ENCODE measurements around the gene ZNF333. TPM values are rescaled to one million over a fixed set of nuclear protein-coding genes. Genes with fewer than 3 reads are reported as not detected.
A peak's percentile ranks its signal among the peaks of the same experiment; 100 is the strongest.
"Not testable (repeated sequence)": the region's sequence is repeated elsewhere in the genome, so short reads cannot be mapped to it uniquely, and the experiment has no call there.

The ZNF333 gene
- total and polyA plus RNA-seq, 4 donors = 10.7 to 28.1 (median 16.6) TPM

DNA sequence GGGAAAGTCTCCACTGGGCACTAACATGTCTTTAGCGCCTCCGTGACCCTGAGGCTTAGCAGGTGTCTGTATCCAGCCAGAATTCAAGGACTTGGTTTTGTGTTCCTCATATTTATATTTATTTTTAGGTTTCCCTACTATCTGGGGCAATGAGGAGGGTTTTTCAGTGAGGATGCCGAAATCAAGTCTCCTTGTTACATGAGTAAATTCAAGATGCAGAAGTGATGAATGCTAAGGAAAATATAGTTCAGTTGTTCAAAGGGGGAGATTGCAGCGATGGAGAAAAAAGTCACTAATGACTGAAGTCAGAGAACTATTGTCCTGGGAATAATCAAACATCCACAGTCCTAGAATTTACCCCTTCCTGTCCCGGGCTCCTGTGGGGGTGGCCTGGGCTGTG lies 89.3 kb downstream of the ZNF333 start:
- 54 to 71% methylated on average over 5 of the region's 5 CpGs for WGBS, 2 donors
- no peak overlapping the region for H3K9ac ChIP-seq (ENCODE audit: insufficient read depth in 1 of 2, low read length in 2 of 2)
- H3K4me1 ChIP-seq (ENCODE audit: control insufficient read depth in 5 of 5, insufficient read depth in 5 of 5, low read length in 5 of 5) = peaks cover 0 to 5% (median 0%) of the 10 kb centered on the region in 5 donors
- H3K27ac ChIP-seq (ENCODE audit: low read depth in 1 of 2, low read length in 1 of 2) = no peak overlapping the region
- no peak overlapping the region for H3K4me3 ChIP-seq
- no peaks in the 10 kb centered on the region for H3K36me3 ChIP-seq (ENCODE audit: control insufficient read depth in 4 of 4, insufficient read depth in 4 of 4, low read length in 4 of 4)
- ATAC-seq (ENCODE audit: insufficient read depth, low FRiP score) (no peak), DNase-seq (no peak)
- H3K27me3 ChIP-seq (ENCODE audit: control insufficient read depth in 3 of 3, insufficient read depth in 3 of 3, low read length in 2 of 3) = peaks cover 0 to 7% (median 2%) of the 10 kb centered on the region in 3 donors
- TF ChIP-seq, protein P1, sequence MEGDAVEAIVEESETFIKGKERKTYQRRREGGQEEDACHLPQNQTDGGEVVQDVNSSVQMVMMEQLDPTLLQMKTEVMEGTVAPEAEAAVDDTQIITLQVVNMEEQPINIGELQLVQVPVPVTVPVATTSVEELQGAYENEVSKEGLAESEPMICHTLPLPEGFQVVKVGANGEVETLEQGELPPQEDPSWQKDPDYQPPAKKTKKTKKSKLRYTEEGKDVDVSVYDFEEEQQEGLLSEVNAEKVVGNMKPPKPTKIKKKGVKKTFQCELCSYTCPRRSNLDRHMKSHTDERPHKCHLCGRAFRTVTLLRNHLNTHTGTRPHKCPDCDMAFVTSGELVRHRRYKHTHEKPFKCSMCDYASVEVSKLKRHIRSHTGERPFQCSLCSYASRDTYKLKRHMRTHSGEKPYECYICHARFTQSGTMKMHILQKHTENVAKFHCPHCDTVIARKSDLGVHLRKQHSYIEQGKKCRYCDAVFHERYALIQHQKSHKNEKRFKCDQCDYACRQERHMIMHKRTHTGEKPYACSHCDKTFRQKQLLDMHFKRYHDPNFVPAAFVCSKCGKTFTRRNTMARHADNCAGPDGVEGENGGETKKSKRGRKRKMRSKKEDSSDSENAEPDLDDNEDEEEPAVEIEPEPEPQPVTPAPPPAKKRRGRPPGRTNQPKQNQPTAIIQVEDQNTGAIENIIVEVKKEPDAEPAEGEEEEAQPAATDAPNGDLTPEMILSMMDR (IDR thresholded peaks at IDR 0.05; ENCODE audit: control extremely low read depth, extremely low read depth) = no peak
- peaks cover 0 to 3% (median 0%) of the 10 kb centered on the region in 4 donors for H3K9me3 ChIP-seq (ENCODE audit: control insufficient read depth in 4 of 4, insufficient read depth in 3 of 4, low read length in 3 of 4)

DNA sequence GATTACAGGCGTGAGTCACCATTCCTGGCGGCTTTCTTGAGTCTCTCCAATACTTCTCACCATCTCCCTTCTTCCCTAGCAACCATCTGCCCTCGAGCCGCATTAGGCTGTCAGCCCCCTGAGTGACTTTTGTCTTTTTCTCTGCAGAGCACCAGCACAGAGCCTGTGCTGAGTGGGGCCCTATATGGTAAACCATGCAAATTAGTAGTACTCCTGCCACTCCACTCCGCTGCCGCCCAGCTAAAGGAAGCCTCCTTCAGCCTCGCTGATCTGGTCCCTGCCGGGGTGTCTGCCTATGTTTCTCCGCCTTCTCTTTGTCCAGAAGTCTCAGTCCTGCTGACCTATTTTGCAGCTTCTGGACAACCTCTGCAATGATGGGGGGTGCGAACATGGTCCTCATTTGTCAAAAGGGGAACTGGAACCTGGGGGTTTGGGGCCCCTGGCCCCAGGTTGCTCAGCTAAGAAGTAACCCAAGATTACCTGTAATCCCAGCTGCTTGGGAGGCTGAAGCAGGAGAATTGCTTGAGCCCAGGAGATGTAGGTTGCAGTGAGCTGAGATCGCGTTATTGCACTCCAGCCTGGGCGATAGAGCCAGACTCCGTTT lies 90.9 kb downstream of the ZNF333 start:
- not testable (repeated sequence) for H3K27ac ChIP-seq (ENCODE audit: low read depth in 1 of 2, low read length in 1 of 2); ATAC-seq (ENCODE audit: insufficient read depth, low FRiP score); H3K9ac ChIP-seq (ENCODE audit: insufficient read depth in 1 of 2, low read length in 2 of 2); DNase-seq; H3K4me3 ChIP-seq; H3K27me3 ChIP-seq (ENCODE audit: control insufficient read depth in 3 of 3, insufficient read depth in 3 of 3, low read length in 2 of 3); H3K9me3 ChIP-seq (ENCODE audit: control insufficient read depth in 4 of 4, insufficient read depth in 3 of 4, low read length in 3 of 4); H3K36me3 ChIP-seq (ENCODE audit: control insufficient read depth in 4 of 4, insufficient read depth in 4 of 4, low read length in 4 of 4); H3K4me1 ChIP-seq (ENCODE audit: control insufficient read depth in 5 of 5, insufficient read depth in 5 of 5, low read length in 5 of 5)
- WGBS, 2 donors = 80% methylated on average over 14 of the region's 14 CpGs

- H3K27ac ChIP-seq (ENCODE audit: low read depth in 1 of 2, low read length in 1 of 2); H3K36me3 ChIP-seq (ENCODE audit: control insufficient read depth in 4 of 4, insufficient read depth in 4 of 4, low read length in 4 of 4); DNase-seq; H3K4me3 ChIP-seq; H3K9me3 ChIP-seq (ENCODE audit: control insufficient read depth in 4 of 4, insufficient read depth in 3 of 4, low read length in 3 of 4); H3K4me1 ChIP-seq (ENCODE audit: control insufficient read depth in 5 of 5, insufficient read depth in 5 of 5, low read length in 5 of 5); H3K27me3 ChIP-seq (ENCODE audit: control insufficient read depth in 3 of 3, insufficient read depth in 3 of 3, low read length in 2 of 3); H3K9ac ChIP-seq (ENCODE audit: insufficient read depth in 1 of 2, low read length in 2 of 2); ATAC-seq (ENCODE audit: insufficient read depth, low FRiP score): not testable (repeated sequence)
- 88 to 92% methylated on average over 17 of the region's 17 CpGs for WGBS, 2 donors
These were observed 92.1 kb downstream of the ZNF333 start for GRCh38 chr19:14781713-14782536.

- no peak overlapping the region for H3K9ac ChIP-seq (ENCODE audit: insufficient read depth in 1 of 2, low read length in 2 of 2)
- peak overlapping the region in 1 of 2 donors; percentile 3 for H3K27ac ChIP-seq (ENCODE audit: low read depth in 1 of 2, low read length in 1 of 2)
- peaks cover 0 to 7% (median 0%) of the 10 kb centered on the region in 4 donors for H3K9me3 ChIP-seq (ENCODE audit: control insufficient read depth in 4 of 4, insufficient read depth in 3 of 4, low read length in 3 of 4)
- TF ChIP-seq, protein P1 (IDR thresholded peaks at IDR 0.05; ENCODE audit: control extremely low read depth, extremely low read depth) = no peak
- peaks cover 0 to 3% (median 0%) of the 10 kb centered on the region in 3 donors for H3K27me3 ChIP-seq (ENCODE audit: control insufficient read depth in 3 of 3, insufficient read depth in 3 of 3, low read length in 2 of 3)
- no peak for ATAC-seq (ENCODE audit: insufficient read depth, low FRiP score)
- peaks cover 0 to 2% (median 0%) of the 10 kb centered on the region in 5 donors for H3K4me1 ChIP-seq (ENCODE audit: control insufficient read depth in 5 of 5, insufficient read depth in 5 of 5, low read length in 5 of 5)
- H3K4me3 ChIP-seq = no peak overlapping the region
- 85 to 89% methylated on average over 16 of the region's 16 CpGs for WGBS, 2 donors
- no peak for DNase-seq
- no peaks in the 10 kb centered on the region for H3K36me3 ChIP-seq (ENCODE audit: control insufficient read depth in 4 of 4, insufficient read depth in 4 of 4, low read length in 4 of 4)
These were observed 93.0 kb downstream of the ZNF333 start for GRCh38 chr19:14782626-14783409.

Other genes with a start within 250 kb of the ZNF333 start
- gene PTGER1, start 214.7 kb upstream of the ZNF333 start, total RNA-seq = 1 to 10 TPM; 2.0 to 4.3 TPM
- 1 to 10 TPM in 1 of 2 donors, under 1 TPM in 1; 0.73 to 1.4 TPM for gene PTGER1, start 214.7 kb upstream of the ZNF333 start, polyA plus RNA-seq
- gene GIPC1, start 193.9 kb upstream of the ZNF333 start, total RNA-seq = 100 to 1,000 TPM in 1 of 2 donors, 10 to 100 TPM in 1; 94.9 to 136 TPM
- 100 to 1,000 TPM; 126 to 156 TPM for gene GIPC1, start 193.9 kb upstream of the ZNF333 start, polyA plus RNA-seq
- 100 to 1,000 TPM; 115 to 171 TPM for gene DNAJB1, start 171.7 kb upstream of the ZNF333 start, total RNA-seq
- gene DNAJB1, start 171.7 kb upstream of the ZNF333 start, polyA plus RNA-seq = 10 to 100 TPM; 72.2 to 73.7 TPM
- gene TECR, start 160.5 kb upstream of the ZNF333 start, total RNA-seq = 100 to 1,000 TPM in 1 of 2 donors, 10 to 100 TPM in 1; 32.7 to 153 TPM
- gene TECR, start 160.5 kb upstream of the ZNF333 start, polyA plus RNA-seq = 100 to 1,000 TPM in 1 of 2 donors, 10 to 100 TPM in 1; 89.1 to 193 TPM
- gene NDUFB7, start 118.0 kb upstream of the ZNF333 start, total RNA-seq = 100 to 1,000 TPM; 105 to 192 TPM
- gene NDUFB7, start 118.0 kb upstream of the ZNF333 start, polyA plus RNA-seq = 100 to 1,000 TPM; 409 to 415 TPM
- gene CLEC17A, start 107.0 kb upstream of the ZNF333 start, total RNA-seq = 1 to 10 TPM in 1 of 2 donors, under 1 TPM in 1; 0.18 to 2.3 TPM
- gene CLEC17A, start 107.0 kb upstream of the ZNF333 start, polyA plus RNA-seq = under 1 TPM; 0.08 to 0.45 TPM
- gene ADGRE3, start 15.2 kb upstream of the ZNF333 start, total RNA-seq = 1 to 10 TPM; 1.6 to 2.1 TPM
- 1 to 10 TPM; 1.5 to 1.9 TPM for gene ADGRE3, start 15.2 kb upstream of the ZNF333 start, polyA plus RNA-seq
- 10 to 100 TPM in 1 of 2 donors, 1 to 10 TPM in 1; 2.8 to 25.7 TPM for gene ADGRE2, start 88.5 kb downstream of the ZNF333 start, total RNA-seq
- gene ADGRE2, start 88.5 kb downstream of the ZNF333 start, polyA plus RNA-seq = 10 to 100 TPM in 1 of 2 donors, 1 to 10 TPM in 1; 4.1 to 40.2 TPM
- gene OR7A5, start 145.1 kb downstream of the ZNF333 start, total RNA-seq = not detected
- not detected for gene OR7A5, start 145.1 kb downstream of the ZNF333 start, polyA plus RNA-seq
- not detected for gene OR7C1, start 145.1 kb downstream of the ZNF333 start, total RNA-seq
- under 1 TPM; under 0.01 to 0.01 TPM for gene OR7C1, start 145.1 kb downstream of the ZNF333 start, polyA plus RNA-seq
- gene OR7A10, start 158.9 kb downstream of the ZNF333 start, total RNA-seq = not detected
- gene OR7A10, start 158.9 kb downstream of the ZNF333 start, polyA plus RNA-seq = not detected
- gene OR7A17, start 196.1 kb downstream of the ZNF333 start, total RNA-seq = not detected
- gene OR7A17, start 196.1 kb downstream of the ZNF333 start, polyA plus RNA-seq = not detected

Data from lung (tissue), 12 donors.